ENCODE data around the gene TMEM204. TPM values are rescaled to one million over a fixed set of nuclear protein-coding genes. Genes with fewer than 3 reads are reported as not detected.

TMEM204 gene
- total and polyA plus RNA-seq, 4 donors = 34.7 to 74.5 (median 45.1) TPM

DNA sequence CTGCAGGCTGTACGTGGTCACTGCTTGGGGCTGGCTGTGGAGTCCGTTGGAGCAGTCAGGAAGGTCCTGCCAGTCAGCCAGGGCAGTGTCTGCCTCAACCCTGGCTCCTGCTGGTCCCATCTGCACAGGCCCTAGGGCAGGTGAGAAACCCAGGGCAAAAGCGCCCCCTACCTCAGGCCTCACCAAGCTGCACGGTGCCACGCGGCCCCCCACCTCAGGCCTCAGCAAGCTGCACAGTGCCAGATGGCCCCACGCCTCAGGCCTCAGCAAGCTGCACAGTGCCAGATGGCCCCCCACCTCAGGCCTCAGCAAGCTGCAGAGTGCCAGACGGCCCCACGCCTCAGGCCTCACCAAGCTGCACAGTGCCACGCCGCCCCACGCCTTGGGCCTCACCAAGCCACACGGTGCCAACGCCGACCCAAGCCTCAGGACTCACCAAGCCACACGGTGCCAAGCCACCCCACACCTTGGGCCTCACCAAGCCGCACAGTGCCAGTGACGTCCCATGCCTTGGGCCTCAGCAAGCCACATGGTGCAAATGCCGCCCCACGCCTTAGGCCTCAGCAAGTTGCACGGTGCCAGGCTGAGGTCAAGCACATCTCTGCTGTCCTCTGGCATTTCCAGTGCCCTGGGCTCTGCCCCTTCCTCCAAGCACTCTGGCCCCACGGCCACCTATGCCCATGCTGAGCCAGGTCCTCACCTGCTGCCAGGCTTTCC is 5.5 kb downstream of the TMEM204 start:
- no peak overlapping the region for H3K27ac ChIP-seq (ENCODE audit: low read depth in 1 of 2, low read length in 2 of 2)
- ATAC-seq (ENCODE audit: low FRiP score) = no peak
- no peaks in the 10 kb centered on the region for H3K4me1 ChIP-seq (ENCODE audit: control insufficient read depth in 1 of 2, insufficient read depth in 2 of 2, low read length in 2 of 2)
- no peaks in the 10 kb centered on the region for H3K9me3 ChIP-seq (ENCODE audit: control insufficient read depth, low read length)
- H3K27me3 ChIP-seq (ENCODE audit: control insufficient read depth in 1 of 2, insufficient read depth in 2 of 2, low read length in 1 of 2) = no peaks in the 10 kb centered on the region
- 83 to 86% methylated on average over 22 of the region's 22 CpGs for WGBS, 2 donors
- no peak overlapping the region for H3K4me3 ChIP-seq (ENCODE audit: low read length in 2 of 2)
- intact Hi-C loops (cut with DNase I) = no loop called here
- DNase-seq = peak in 1 of 2 donors; percentile 77
- H3K36me3 ChIP-seq (ENCODE audit: control insufficient read depth in 1 of 2, insufficient read depth in 2 of 2, low read length in 1 of 2) = peaks cover 0 to 12% of the 10 kb centered on the region in 2 donors

GRCh38 chr16:1539720-1540555 is 6.5 kb downstream of the TMEM204 start:
- intact Hi-C loops (cut with DNase I) = no loop called here
- H3K4me1 ChIP-seq (ENCODE audit: control insufficient read depth in 1 of 2, insufficient read depth in 2 of 2, low read length in 2 of 2) = no peaks in the 10 kb centered on the region
- H3K27me3 ChIP-seq (ENCODE audit: control insufficient read depth in 1 of 2, insufficient read depth in 2 of 2, low read length in 1 of 2) = no peaks in the 10 kb centered on the region
- DNase-seq (no peak), ATAC-seq (ENCODE audit: low FRiP score) (no peak)
- H3K27ac ChIP-seq (ENCODE audit: low read depth in 1 of 2, low read length in 2 of 2) = no peak overlapping the region
- no peak overlapping the region for H3K4me3 ChIP-seq (ENCODE audit: low read length in 2 of 2)
- no peaks in the 10 kb centered on the region for H3K9me3 ChIP-seq (ENCODE audit: control insufficient read depth, low read length)
- peaks cover 0 to 12% of the 10 kb centered on the region in 2 donors for H3K36me3 ChIP-seq (ENCODE audit: control insufficient read depth in 1 of 2, insufficient read depth in 2 of 2, low read length in 1 of 2)
- WGBS, 2 donors = 90 to 91% methylated on average over 35 of the region's 35 CpGs

DNA sequence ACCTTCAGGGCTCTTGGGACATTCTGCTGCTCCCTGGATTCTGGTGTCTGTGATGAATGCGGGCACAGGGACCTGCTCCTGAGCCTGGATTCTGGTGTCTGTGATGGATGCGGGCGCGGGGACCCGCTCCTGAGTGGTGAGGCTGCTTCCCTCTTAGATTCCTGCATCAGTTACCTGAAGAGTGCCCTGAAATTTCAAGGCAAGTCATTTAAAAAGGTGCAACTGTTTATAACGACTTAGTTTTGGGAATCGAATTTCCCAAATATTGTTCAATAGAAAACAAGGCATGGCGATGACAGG is 7.0 kb downstream of the TMEM204 start:
- Histone ChIP-seq H3K36me3 (ENCODE audit: control insufficient read depth in 1 of 2, insufficient read depth in 2 of 2, low read length in 1 of 2) (peaks cover 0 to 12% of the 10 kb centered on the region in 2 donors), H3K9me3 (ENCODE audit: control insufficient read depth, low read length) (no peaks in the 10 kb centered on the region), H3K27me3 (ENCODE audit: control insufficient read depth in 1 of 2, insufficient read depth in 2 of 2, low read length in 1 of 2) (no peaks in the 10 kb centered on the region), H3K27ac (ENCODE audit: low read depth in 1 of 2, low read length in 2 of 2) (no peak overlapping the region), H3K4me1 (ENCODE audit: control insufficient read depth in 1 of 2, insufficient read depth in 2 of 2, low read length in 2 of 2) (no peaks in the 10 kb centered on the region), H3K4me3 (ENCODE audit: low read length in 2 of 2) (no peak overlapping the region)
- DNase-seq (no peak), ATAC-seq (ENCODE audit: low FRiP score) (no peak)
- intact Hi-C loops (cut with DNase I) = no loop called here
- 85 to 89% methylated on average over 8 of the region's 8 CpGs for WGBS, 2 donors

GRCh38 chr16:1541293-1542165 is 8.1 kb downstream of the TMEM204 start:
- intact Hi-C loops (cut with DNase I) = no loop called here
- H3K27ac ChIP-seq (ENCODE audit: low read depth in 1 of 2, low read length in 2 of 2) = no peak overlapping the region
- peaks cover 0 to 2% of the 10 kb centered on the region in 2 donors for H3K4me1 ChIP-seq (ENCODE audit: control insufficient read depth in 1 of 2, insufficient read depth in 2 of 2, low read length in 2 of 2)
- DNase-seq (no peak), ATAC-seq (ENCODE audit: low FRiP score) (no peak)
- H3K36me3 ChIP-seq (ENCODE audit: control insufficient read depth in 1 of 2, insufficient read depth in 2 of 2, low read length in 1 of 2) = peaks cover 0 to 12% of the 10 kb centered on the region in 2 donors
- H3K4me3 ChIP-seq (ENCODE audit: low read length in 2 of 2) = no peak overlapping the region
- WGBS, 2 donors = 90 to 91% methylated on average over 41 of the region's 41 CpGs
- H3K9me3 ChIP-seq (ENCODE audit: control insufficient read depth, low read length) = no peaks in the 10 kb centered on the region
- no peaks in the 10 kb centered on the region for H3K27me3 ChIP-seq (ENCODE audit: control insufficient read depth in 1 of 2, insufficient read depth in 2 of 2, low read length in 1 of 2)

DNA sequence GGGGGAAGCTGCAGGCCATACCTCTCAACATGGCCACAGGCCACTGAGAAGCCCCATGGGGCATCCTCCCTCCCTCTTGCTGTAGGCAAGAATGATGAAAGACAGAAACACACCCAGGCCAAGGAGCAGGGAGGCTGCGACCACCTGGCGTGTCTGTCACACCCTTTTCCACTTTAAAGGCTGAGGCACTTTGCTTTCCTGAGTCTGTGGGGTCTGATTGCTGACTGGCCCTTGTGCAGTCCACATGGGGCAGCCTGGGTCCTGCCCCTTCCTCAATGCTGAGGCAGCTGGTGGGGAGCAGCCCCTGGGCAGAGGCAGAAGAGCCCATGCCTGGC is 8.7 kb downstream of the TMEM204 start:
- H3K9me3 ChIP-seq (ENCODE audit: control insufficient read depth, low read length) = no peaks in the 10 kb centered on the region
- H3K27ac ChIP-seq (ENCODE audit: low read depth in 1 of 2, low read length in 2 of 2) = no peak overlapping the region
- no peaks in the 10 kb centered on the region for H3K27me3 ChIP-seq (ENCODE audit: control insufficient read depth in 1 of 2, insufficient read depth in 2 of 2, low read length in 1 of 2)
- 79 to 93% methylated on average over 2 of the region's 2 CpGs for WGBS, 2 donors
- peaks cover 0 to 2% of the 10 kb centered on the region in 2 donors for H3K4me1 ChIP-seq (ENCODE audit: control insufficient read depth in 1 of 2, insufficient read depth in 2 of 2, low read length in 2 of 2)
- no peak for DNase-seq
- intact Hi-C loops (cut with DNase I) = no loop called here
- no peak for ATAC-seq (ENCODE audit: low FRiP score)
- no peak overlapping the region for H3K4me3 ChIP-seq (ENCODE audit: low read length in 2 of 2)
- H3K36me3 ChIP-seq (ENCODE audit: control insufficient read depth in 1 of 2, insufficient read depth in 2 of 2, low read length in 1 of 2) = peaks cover 0 to 10% of the 10 kb centered on the region in 2 donors

DNA sequence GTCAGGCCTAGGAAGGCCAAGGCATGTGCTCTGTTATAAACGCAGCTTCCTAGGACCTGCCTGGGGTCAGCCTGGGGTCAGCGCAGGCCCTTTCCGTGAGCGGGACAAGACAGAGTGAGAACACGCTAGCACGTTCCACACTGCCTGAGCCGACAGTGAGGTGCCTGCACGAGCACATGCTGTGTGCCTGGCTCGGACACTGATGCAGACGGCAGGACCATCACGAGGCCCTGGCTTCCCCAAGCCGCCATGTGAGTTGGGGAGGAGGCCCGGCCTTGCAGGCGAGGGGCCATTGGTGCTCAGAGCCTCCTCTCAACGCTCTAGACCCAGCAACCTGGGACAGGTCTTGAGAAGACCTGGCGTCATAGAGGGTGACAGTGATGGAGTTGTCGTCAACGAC is 9.1 kb downstream of the TMEM204 start:
- no peak for ATAC-seq (ENCODE audit: low FRiP score)
- DNase-seq = no peak
- intact Hi-C loops (cut with DNase I) = no loop called here
- Histone ChIP-seq H3K4me1 (ENCODE audit: control insufficient read depth in 1 of 2, insufficient read depth in 2 of 2, low read length in 2 of 2) (peaks cover 0 to 2% of the 10 kb centered on the region in 2 donors), H3K9me3 (ENCODE audit: control insufficient read depth, low read length) (no peaks in the 10 kb centered on the region), H3K36me3 (ENCODE audit: control insufficient read depth in 1 of 2, insufficient read depth in 2 of 2, low read length in 1 of 2) (peaks cover 0 to 10% of the 10 kb centered on the region in 2 donors), H3K27me3 (ENCODE audit: control insufficient read depth in 1 of 2, insufficient read depth in 2 of 2, low read length in 1 of 2) (no peaks in the 10 kb centered on the region), H3K27ac (ENCODE audit: low read depth in 1 of 2, low read length in 2 of 2) (no peak overlapping the region), H3K4me3 (ENCODE audit: low read length in 2 of 2) (no peak overlapping the region)
- WGBS, 2 donors = 91 to 93% methylated on average over 18 of the region's 18 CpGs

DNA sequence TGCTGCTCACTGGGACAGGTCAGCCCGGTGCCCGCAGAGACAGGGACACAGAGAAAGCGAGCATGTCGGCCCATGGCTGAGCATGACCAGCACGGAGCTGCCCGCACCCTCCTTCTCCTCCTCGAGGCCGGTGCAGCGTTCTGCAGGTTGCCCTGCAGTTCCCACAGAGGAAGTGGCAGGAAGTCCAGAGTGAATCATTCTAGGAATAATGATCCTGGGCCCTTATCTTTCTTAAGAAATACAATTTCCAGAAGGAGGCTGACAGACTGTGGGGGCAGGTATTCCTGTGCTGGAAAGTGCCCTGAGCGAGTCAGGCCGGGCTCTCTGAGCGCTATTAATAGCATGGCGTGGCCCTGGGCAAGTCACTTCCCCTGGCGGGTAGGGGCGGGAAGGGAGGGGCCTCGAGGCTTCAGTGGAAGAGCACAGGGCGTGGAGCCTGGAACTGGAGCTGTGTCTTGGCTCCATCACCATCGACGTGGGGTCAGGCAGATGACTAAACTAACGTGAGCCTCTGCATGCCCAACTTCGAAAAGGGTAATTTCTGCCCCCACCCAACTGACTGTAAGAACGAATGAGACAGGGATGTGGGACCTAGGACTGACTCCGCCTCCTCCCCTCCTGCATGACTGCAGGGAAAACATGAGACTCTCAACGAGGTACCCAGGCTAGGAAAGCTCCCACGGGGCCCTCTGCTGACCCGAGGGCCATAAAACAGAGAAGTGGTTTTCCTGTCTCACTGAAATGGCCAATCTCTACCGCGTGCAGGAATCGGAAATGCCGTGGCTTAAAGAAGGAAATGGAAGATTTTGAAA is 9.8 kb downstream of the TMEM204 start:
- peaks cover 0 to 2% of the 10 kb centered on the region in 2 donors for H3K4me1 ChIP-seq (ENCODE audit: control insufficient read depth in 1 of 2, insufficient read depth in 2 of 2, low read length in 2 of 2)
- H3K27ac ChIP-seq (ENCODE audit: low read depth in 1 of 2, low read length in 2 of 2) = peak overlapping the region in 1 of 2 donors; percentile 23
- peak; percentile 58 for ATAC-seq (ENCODE audit: low FRiP score)
- H3K27me3 ChIP-seq (ENCODE audit: control insufficient read depth in 1 of 2, insufficient read depth in 2 of 2, low read length in 1 of 2) = no peaks in the 10 kb centered on the region
- peak; percentile 89 to 90 for DNase-seq
- no peak overlapping the region for H3K4me3 ChIP-seq (ENCODE audit: low read length in 2 of 2)
- intact Hi-C loops (cut with DNase I) = no loop called here
- H3K36me3 ChIP-seq (ENCODE audit: control insufficient read depth in 1 of 2, insufficient read depth in 2 of 2, low read length in 1 of 2) = peaks cover 0 to 8% of the 10 kb centered on the region in 2 donors
- H3K9me3 ChIP-seq (ENCODE audit: control insufficient read depth, low read length) = no peaks in the 10 kb centered on the region
- WGBS, 2 donors = 46 to 54% methylated on average over 30 of the region's 30 CpGs

Data from aorta (tissue), 5 donors.